Measurements from ENCODE around the gene PRDX6.
"Not testable (repeated sequence)": the region's sequence is repeated elsewhere in the genome, so short reads cannot be mapped to it uniquely, and the experiment has no call there.

Gene PRDX6

DNA sequence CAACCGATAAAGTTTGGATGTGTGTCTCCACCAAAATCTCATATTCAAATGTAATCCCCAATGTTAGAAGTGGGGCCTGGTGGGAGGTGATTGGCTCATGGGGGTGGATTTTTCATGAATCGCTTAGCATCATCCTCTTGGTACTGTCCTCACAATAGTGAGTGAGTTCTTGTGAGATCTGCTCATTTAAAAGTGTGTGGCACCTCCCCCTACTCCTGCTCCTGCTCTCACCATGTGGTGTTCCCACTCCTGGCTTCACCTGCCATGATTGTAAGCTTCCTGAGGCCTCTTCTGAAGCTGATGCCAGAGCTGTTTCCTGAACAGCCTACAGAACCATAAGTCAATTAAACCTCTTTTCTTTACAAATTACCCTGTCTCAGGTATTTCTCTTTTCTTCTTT, 28.2 kb upstream of the PRDX6 start:
- H3K4me3 ChIP-seq (ENCODE audit: low read depth, low read length): no peak overlapping the region

DNA sequence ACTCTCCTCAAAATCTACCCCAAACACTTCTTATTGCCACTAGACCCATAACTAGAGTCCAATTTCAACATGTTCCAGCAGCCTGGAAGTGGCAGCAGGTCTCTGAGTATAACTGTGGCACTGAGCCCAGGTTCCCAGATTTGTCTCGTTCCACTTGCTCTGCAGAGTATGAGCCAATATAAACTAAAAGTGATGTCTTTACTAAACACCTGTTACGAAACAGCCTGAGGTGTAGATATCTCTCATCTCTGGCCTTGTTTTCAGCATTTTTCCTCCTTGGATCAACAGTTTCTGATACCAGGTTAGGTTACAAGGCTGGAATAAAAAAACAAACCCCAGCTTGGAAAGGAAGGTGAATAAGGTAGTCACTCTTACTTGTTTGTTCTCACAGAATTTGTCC, 25.2 kb upstream of the PRDX6 start:
- no peak overlapping the region for H3K4me3 ChIP-seq (ENCODE audit: low read depth, low read length)
- TF ChIP-seq CTCF (IDR thresholded peaks at IDR 0.05; ENCODE audit: borderline replicate concordance, insufficient read depth, low read depth, low read length): no peak

More for the DNA sequence above, 28.2 kb upstream of the PRDX6 start:
- no peak for TF ChIP-seq CTCF (IDR thresholded peaks at IDR 0.05; ENCODE audit: borderline replicate concordance, insufficient read depth, low read depth, low read length)

GRCh38 chr1:173453982-173454381, 23.2 kb upstream of the PRDX6 start:
- TF ChIP-seq CTCF (IDR thresholded peaks at IDR 0.05; ENCODE audit: borderline replicate concordance, insufficient read depth, low read depth, low read length): no peak
- no peak overlapping the region for H3K4me3 ChIP-seq (ENCODE audit: low read depth, low read length)

DNA sequence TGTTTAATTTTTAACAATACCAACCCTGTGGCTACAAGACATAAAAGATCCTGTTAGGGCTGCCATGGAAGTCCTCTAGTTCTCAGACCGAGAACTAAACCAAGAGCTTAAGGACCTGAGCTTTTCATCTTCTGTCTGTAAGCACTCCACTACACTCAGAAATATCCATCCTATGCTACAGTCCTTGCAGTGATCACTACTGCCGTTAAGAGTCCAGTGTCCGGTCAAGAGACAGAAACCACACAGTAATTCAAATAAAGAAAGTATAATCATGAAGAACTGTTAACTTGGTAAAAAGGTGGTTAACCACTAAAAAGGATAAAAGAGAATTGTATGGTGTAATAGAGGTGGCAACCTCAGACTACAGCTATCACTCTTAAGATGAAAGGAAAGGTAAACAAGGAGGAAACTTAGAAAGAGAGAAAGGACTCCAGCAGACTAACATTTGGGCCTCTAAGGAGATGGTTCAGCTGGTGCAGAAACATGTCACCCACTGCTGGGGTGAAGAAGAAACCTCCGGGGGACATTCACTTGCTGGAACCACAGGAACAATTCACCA, 22.1 kb upstream of the PRDX6 start:
- TF ChIP-seq CTCF (IDR thresholded peaks at IDR 0.05; ENCODE audit: borderline replicate concordance, insufficient read depth, low read depth, low read length): no peak
- H3K4me3 ChIP-seq (ENCODE audit: low read depth, low read length): no peak overlapping the region

DNA sequence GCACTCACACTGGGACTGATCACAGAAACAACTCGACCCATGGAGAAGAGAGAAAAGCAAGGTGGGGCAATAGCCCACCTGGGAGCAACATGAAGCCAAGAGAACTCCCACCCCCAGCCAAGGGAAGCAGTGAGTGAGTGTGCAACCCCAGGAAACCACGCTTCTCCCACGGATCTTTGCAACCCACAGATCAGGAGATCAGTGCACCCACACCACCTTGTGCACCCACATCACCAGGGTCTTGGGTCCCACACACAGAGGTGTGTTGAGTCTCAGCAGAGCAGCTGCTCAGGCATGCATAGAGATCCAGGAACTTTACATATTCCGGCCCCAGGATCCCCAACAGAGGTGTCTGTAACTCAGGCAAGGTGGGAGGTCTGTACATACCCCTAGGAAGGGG, 17.2 kb upstream of the PRDX6 start:
- TF ChIP-seq CTCF (IDR thresholded peaks at IDR 0.05; ENCODE audit: borderline replicate concordance, insufficient read depth, low read depth, low read length): no peak
- no peak overlapping the region for H3K4me3 ChIP-seq (ENCODE audit: low read depth, low read length)

GRCh38 chr1:173462666-173463065, 14.5 kb upstream of the PRDX6 start:
- not testable (repeated sequence) for H3K4me3 ChIP-seq (ENCODE audit: low read depth, low read length)

GRCh38 chr1:173464185-173464584, 12.9 kb upstream of the PRDX6 start:
- not testable (repeated sequence) for H3K4me3 ChIP-seq (ENCODE audit: low read depth, low read length)

- TF ChIP-seq CTCF (IDR thresholded peaks at IDR 0.05; ENCODE audit: borderline replicate concordance, insufficient read depth, low read depth, low read length): no peak
- no peak overlapping the region for H3K4me3 ChIP-seq (ENCODE audit: low read depth, low read length)
Measured at GRCh38 chr1:173467426-173467825, 9.7 kb upstream of the PRDX6 start.
